HepG2 (cell line): ENCODE data around the gene GDAP2. TPM values are rescaled to one million over a fixed set of nuclear protein-coding genes. Genes with fewer than 3 reads are reported as not detected.

ENCODE experiments used
- IRX3 ChIP-seq: sonication (generic); formaldehyde crosslinking; IDR thresholded peaks from 2 replicates; pipeline ENCODE4 v1.8.1; 2023; ENCODE audit warnings: mild to moderate bottlenecking, low read depth, missing genetic modification reagents, borderline replicate concordance
- MTA1 ChIP-seq: sonication (generic); formaldehyde crosslinking; IDR thresholded peaks from 2 replicates; pipeline ENCODE4 v1.4.0; 2020; ENCODE audit warnings: missing genetic modification reagents, mild to moderate bottlenecking, borderline replicate concordance
- PAF1 ChIP-seq: IDR thresholded peaks from 2 replicates; pipeline ENCODE4 v1.6.1; 2016; ENCODE audit warnings: missing genetic modification reagents, missing compliant biosample characterization
- PAWR ChIP-seq: sonication (generic); formaldehyde crosslinking; IDR thresholded peaks from 2 replicates; pipeline ENCODE4 v1.4.0; 2020; ENCODE audit warnings: missing genetic modification reagents, mild to moderate bottlenecking, borderline replicate concordance
- SALL2 ChIP-seq: sonication (generic); formaldehyde crosslinking; IDR thresholded peaks from 2 replicates; pipeline ENCODE4 v1.8.1; 2023; ENCODE audit warnings: mild to moderate bottlenecking, missing genetic modification reagents, inconsistent platforms
- SOX5 ChIP-seq: IDR thresholded peaks from 2 replicates; pipeline ENCODE4 v1.6.1; 2016; ENCODE audit warnings: borderline replicate concordance
- STAG1 ChIP-seq: sonication (generic); formaldehyde crosslinking; IDR thresholded peaks from 2 replicates; pipeline ENCODE4 v1.4.0; 2020; ENCODE audit warnings: missing genetic modification reagents
- YEATS2 ChIP-seq: sonication (generic); formaldehyde crosslinking; IDR thresholded peaks from 2 replicates; pipeline ENCODE4 v1.4.0; 2020; ENCODE audit warnings: missing genetic modification reagents, borderline replicate concordance
- ZBTB21 ChIP-seq: sonication (generic); formaldehyde crosslinking; IDR thresholded peaks from 2 replicates; pipeline ENCODE4 v1.4.0; 2020; ENCODE audit warnings: missing genetic modification reagents
- ZNF546 ChIP-seq: sonication (generic); formaldehyde crosslinking; conservative IDR thresholded peaks from 2 replicates; pipeline ENCODE4 v1.8.1; 2023; ENCODE audit warnings: mild to moderate bottlenecking, missing genetic modification reagents
- ZNF569 ChIP-seq: sonication (generic); formaldehyde crosslinking; IDR thresholded peaks from 2 replicates; pipeline ENCODE4 v1.5.0; 2020; ENCODE audit warnings: mild to moderate bottlenecking, missing genetic modification reagents, moderate library complexity, borderline replicate concordance
- ZNF605 ChIP-seq: sonication (generic); formaldehyde crosslinking; IDR thresholded peaks from 2 replicates; pipeline ENCODE4 v1.8.0; 2022; ENCODE audit warnings: mild to moderate bottlenecking, missing genetic modification reagents
- ZSCAN29 ChIP-seq: sonication (generic); formaldehyde crosslinking; conservative IDR thresholded peaks from 2 replicates; pipeline ENCODE4 v1.4.0; 2020; ENCODE audit warnings: mild to moderate bottlenecking, missing genetic modification reagents
- polyA plus RNA-seq, 8 experiments: library from polyadenylated mRNA; depleted of rRNA in 3 of 8; stranded (reverse) in 7 of 8; unstranded in 1 of 8; fragments of >200 nt; fragmentation: Illumina TruSeq in 4 of 8; extraction: Trizol in 4 of 8; gene quantifications; 2 replicates each; pipeline versions ENCODE4 v1.2.1 to v1.2.3, GENCODE V29; 2011 to 2016; ENCODE audit warnings: low read depth in 4 of 8, missing spikeins in 1 of 8, mixed read lengths in 1 of 8; ENCODE audit not compliant: insufficient read depth in 1 of 8
- total RNA-seq, 5 experiments: library from RNA; depleted of rRNA; stranded (reverse); fragments of >200 nt; fragmentation: Illumina TruSeq; extraction: Trizol; gene quantifications; 2 replicates each; pipeline ENCODE4 v1.2.3, GENCODE V29; 2016; ENCODE audit warnings: low read depth in 1 of 5
- TF ChIP-seq, protein P1 (sequence below): sonication (generic); formaldehyde crosslinking; IDR thresholded peaks from 2 replicates; pipeline ENCODE4 v1.4.0; 2020; ENCODE audit warnings: missing genetic modification reagents
- TF ChIP-seq, protein P2 (sequence below): sonication (generic); formaldehyde crosslinking; IDR thresholded peaks from 2 replicates; pipeline ENCODE4 v1.8.1; 2023; ENCODE audit warnings: mild to moderate bottlenecking, missing genetic modification reagents
- TF ChIP-seq, protein P3 (sequence below): IDR thresholded peaks from 2 replicates; pipeline ENCODE4 v1.6.1; 2018; ENCODE audit warnings: missing genetic modification reagents
- TF ChIP-seq, protein P4 (sequence below): IDR thresholded peaks from 2 replicates; pipeline ENCODE4 v1.6.1; 2012; ENCODE audit warnings: inconsistent platforms
- TF ChIP-seq, protein P5 (sequence below): sonication (generic); formaldehyde crosslinking; IDR thresholded peaks from 2 replicates; pipeline ENCODE4 v1.5.1; 2020; ENCODE audit warnings: missing genetic modification reagents, mild to moderate bottlenecking, borderline replicate concordance

The GDAP2 gene
- total and polyA plus RNA-seq, 2 of the 13 experiments (the other 11 are each of a cell fraction or from before 2014, with no cell fraction given) = 11.4 to 23.2 TPM

DNA sequence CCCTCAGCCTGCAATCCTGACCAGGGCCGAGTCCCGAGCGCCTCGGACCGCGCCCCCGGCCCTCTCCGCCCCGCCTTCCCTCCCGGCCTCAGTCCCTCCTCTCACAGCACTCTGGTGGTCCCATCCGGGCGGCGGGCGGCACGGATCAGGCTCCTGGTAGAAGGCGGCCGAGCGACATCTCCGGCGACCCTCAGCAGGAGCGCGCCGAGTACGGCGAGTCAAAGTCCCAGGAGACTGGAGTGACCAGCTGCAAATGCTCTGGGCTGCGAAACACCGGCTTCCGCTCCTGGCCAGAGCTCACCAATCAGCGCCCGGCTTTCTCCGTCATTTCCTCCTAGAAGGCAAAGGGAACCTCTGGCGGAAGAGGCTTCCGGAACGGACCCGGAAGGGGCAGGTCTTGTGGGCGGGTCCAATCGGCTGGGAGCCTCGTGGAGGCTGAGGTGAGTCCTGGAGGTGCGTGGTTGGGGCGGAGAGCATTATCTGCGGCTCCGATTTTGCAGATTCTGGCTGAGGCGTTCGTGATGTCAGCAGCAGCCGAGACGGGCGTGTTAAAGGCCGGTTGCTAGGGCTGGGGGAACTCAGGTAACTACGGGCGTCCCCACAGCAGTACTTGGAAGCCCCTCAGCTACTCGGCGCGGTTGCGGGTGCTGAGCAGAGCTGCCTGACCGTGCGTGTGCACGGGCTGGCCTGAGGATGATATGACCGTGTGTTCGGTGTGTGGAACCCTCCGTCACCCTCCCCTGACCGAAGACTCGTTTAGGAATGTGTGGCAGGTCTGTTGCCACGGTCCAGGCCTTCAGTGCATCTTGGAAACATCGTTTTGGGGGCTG is at the start of gene GDAP2, which contains the start of gene WDR3 (continued):
- TF ChIP-seq ZNF569 (CRISPR knock-in tag) (no peak), PAWR (CRISPR knock-in tag) (0 out of 2 replicates have a peak, but pooled peaks have one; percentile 43), PAF1 (CRISPR knock-in tag) (no peak), ZNF546 (CRISPR knock-in tag) (peak; percentile 58; the same call in 1 of the 2 replicates), ZNF605 (CRISPR knock-in tag) (peak; percentile 44; the same call in 1 of the 2 replicates), SALL2 (CRISPR knock-in tag) (no peak; the same call in none of the 2 replicates), ZBTB21 (no peak), SOX5 (CRISPR knock-in tag) (no peak; the same call in 1 of the 2 replicates), ZSCAN29 (0 out of 2 replicates have a peak, but pooled peaks have one; percentile 42), IRX3 (CRISPR knock-in tag) (no peak), YEATS2 (CRISPR knock-in tag) (peak; percentile 79; the same call in 1 of the 2 replicates), MTA1 (no peak), STAG1 (CRISPR knock-in tag) (no peak)
- TF ChIP-seq, protein P1, sequence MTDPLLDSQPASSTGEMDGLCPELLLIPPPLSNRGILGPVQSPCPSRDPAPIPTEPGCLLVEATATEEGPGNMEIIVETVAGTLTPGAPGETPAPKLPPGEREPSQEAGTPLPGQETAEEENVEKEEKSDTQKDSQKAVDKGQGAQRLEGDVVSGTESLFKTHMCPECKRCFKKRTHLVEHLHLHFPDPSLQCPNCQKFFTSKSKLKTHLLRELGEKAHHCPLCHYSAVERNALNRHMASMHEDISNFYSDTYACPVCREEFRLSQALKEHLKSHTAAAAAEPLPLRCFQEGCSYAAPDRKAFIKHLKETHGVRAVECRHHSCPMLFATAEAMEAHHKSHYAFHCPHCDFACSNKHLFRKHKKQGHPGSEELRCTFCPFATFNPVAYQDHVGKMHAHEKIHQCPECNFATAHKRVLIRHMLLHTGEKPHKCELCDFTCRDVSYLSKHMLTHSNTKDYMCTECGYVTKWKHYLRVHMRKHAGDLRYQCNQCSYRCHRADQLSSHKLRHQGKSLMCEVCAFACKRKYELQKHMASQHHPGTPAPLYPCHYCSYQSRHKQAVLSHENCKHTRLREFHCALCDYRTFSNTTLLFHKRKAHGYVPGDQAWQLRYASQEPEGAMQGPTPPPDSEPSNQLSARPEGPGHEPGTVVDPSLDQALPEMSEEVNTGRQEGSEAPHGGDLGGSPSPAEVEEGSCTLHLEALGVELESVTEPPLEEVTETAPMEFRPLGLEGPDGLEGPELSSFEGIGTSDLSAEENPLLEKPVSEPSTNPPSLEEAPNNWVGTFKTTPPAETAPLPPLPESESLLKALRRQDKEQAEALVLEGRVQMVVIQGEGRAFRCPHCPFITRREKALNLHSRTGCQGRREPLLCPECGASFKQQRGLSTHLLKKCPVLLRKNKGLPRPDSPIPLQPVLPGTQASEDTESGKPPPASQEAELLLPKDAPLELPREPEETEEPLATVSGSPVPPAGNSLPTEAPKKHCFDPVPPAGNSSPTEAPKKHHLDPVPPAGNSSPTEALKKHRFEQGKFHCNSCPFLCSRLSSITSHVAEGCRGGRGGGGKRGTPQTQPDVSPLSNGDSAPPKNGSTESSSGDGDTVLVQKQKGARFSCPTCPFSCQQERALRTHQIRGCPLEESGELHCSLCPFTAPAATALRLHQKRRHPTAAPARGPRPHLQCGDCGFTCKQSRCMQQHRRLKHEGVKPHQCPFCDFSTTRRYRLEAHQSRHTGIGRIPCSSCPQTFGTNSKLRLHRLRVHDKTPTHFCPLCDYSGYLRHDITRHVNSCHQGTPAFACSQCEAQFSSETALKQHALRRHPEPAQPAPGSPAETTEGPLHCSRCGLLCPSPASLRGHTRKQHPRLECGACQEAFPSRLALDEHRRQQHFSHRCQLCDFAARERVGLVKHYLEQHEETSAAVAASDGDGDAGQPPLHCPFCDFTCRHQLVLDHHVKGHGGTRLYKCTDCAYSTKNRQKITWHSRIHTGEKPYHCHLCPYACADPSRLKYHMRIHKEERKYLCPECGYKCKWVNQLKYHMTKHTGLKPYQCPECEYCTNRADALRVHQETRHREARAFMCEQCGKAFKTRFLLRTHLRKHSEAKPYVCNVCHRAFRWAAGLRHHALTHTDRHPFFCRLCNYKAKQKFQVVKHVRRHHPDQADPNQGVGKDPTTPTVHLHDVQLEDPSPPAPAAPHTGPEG (CRISPR knock-in tag) = no peak
- TF ChIP-seq, protein P2, sequence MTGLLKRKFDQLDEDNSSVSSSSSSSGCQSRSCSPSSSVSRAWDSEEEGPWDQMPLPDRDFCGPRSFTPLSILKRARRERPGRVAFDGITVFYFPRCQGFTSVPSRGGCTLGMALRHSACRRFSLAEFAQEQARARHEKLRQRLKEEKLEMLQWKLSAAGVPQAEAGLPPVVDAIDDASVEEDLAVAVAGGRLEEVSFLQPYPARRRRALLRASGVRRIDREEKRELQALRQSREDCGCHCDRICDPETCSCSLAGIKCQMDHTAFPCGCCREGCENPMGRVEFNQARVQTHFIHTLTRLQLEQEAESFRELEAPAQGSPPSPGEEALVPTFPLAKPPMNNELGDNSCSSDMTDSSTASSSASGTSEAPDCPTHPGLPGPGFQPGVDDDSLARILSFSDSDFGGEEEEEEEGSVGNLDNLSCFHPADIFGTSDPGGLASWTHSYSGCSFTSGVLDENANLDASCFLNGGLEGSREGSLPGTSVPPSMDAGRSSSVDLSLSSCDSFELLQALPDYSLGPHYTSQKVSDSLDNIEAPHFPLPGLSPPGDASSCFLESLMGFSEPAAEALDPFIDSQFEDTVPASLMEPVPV (CRISPR knock-in tag) = no peak; the same call in 1 of the 2 replicates
- TF ChIP-seq, protein P3, sequence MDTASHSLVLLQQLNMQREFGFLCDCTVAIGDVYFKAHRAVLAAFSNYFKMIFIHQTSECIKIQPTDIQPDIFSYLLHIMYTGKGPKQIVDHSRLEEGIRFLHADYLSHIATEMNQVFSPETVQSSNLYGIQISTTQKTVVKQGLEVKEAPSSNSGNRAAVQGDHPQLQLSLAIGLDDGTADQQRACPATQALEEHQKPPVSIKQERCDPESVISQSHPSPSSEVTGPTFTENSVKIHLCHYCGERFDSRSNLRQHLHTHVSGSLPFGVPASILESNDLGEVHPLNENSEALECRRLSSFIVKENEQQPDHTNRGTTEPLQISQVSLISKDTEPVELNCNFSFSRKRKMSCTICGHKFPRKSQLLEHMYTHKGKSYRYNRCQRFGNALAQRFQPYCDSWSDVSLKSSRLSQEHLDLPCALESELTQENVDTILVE (CRISPR knock-in tag) = no peak
- TF ChIP-seq, protein P4, sequence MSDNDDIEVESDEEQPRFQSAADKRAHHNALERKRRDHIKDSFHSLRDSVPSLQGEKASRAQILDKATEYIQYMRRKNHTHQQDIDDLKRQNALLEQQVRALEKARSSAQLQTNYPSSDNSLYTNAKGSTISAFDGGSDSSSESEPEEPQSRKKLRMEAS = peak; percentile 90
- TF ChIP-seq, protein P5, sequence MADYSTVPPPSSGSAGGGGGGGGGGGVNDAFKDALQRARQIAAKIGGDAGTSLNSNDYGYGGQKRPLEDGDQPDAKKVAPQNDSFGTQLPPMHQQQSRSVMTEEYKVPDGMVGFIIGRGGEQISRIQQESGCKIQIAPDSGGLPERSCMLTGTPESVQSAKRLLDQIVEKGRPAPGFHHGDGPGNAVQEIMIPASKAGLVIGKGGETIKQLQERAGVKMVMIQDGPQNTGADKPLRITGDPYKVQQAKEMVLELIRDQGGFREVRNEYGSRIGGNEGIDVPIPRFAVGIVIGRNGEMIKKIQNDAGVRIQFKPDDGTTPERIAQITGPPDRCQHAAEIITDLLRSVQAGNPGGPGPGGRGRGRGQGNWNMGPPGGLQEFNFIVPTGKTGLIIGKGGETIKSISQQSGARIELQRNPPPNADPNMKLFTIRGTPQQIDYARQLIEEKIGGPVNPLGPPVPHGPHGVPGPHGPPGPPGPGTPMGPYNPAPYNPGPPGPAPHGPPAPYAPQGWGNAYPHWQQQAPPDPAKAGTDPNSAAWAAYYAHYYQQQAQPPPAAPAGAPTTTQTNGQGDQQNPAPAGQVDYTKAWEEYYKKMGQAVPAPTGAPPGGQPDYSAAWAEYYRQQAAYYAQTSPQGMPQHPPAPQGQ (CRISPR knock-in tag) = no peak
